T1000 (cell line): ENCODE measurements around the gene RGS6.

Experiments used
- DNase-seq: peaks from one replicate; lab custom pipeline; 2025; ENCODE audit warnings: mixed read lengths; lab: John Stamatoyannopoulos, UW

RGS6 gene

DNA sequence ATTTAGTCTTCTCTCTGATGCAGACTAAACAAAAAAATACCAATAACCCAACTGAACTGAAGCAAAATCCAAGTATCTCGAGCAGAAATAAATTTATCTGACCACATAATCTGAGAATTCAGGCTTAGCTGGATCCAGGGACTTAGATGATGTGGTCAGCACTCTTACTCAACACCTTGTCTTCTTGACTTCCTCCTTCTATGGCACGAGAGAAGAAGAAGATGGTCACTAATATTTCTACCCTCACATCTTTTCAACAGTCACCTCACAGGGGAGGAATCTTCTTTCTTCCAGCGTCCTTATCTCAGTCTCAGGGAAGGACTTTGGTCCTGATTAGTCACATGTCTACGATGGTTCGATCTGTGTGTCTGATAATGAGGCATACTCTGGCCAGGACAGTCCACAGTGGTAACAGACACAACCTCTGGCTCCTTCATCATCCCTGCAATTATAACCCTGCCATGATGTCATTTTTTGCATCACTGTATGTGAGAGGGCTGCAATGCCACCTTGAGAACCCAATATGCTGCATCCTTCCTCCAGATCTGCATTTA lies 15.8 kb downstream of the RGS6 start:
- no peak for DNase-seq

DNA sequence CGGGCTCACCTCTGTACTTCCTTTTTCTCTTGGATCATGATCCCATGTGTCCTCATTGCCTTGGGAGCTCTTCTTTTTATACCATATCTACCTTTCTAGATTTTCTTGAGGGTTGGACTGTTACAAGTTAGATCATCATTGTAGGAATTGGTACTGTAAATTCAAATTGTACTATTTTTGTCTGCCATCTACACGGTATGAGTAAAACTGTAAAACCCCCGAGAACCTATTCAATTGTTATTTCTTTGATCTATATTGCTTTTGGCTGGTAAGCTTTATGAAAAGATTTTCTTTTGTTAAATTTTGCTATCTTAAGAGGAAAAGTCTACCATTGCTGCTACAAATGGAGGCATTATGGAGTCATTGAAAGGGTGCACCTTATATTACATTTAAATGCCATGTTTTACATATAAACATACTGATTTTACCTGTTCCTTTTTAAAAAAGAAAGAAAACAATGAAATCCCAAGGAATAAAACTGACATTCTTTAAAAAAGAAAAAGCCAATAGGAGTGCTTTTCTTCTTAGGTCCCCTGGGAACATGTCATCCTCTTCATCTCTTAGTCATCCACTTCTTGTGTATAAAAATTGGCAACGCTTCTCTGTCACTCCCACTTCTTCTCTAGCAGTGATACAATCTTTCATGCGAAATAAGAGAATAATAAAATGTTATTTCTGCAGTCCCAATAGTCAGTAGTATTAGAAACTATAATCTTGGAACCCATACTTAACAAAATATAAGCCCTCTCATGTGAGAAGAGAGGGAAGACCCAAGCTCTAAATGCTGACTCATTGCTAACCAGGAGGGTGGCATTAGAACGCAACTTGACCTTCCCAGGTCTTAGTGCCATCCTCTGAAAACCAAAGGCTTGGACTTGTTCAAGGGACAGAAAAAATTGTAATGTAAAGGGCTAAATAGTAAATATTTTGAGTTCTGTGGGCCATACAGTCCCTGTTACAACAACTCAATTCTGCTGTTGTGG lies 20.4 kb downstream of the RGS6 start:
- no peak for DNase-seq

DNA sequence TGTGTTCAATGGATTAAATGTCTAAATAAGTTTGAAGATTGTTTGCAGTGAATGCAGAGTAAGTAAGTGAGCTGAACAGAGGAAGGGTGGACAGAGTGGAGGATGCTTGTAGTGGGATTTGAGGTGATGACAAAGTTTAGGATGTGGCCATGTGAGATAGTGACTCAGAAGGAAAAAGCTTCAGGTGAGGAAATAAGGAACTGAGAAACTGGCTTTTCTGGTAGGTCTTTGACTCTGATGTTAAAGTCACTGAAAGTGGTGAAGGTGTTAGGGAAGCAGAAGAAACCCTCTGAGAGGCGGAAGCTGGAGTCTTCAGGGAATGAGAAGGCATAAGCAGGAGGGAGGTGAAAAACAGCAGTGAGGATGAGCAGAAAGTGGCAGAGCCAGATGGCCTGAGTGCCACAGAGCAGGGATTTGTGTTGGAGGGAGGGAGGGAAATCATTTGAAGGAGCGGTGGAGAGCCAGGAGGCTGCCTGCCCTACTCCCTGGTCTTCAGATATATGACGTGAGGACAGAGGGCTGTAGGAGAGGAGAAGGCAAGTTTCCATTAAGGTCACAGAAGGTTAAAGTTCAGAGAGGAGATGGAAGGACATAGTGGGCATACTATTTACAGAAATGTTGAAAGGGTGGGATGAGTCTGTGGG lies 24.8 kb downstream of the RGS6 start:
- DNase-seq, result no peak

DNA sequence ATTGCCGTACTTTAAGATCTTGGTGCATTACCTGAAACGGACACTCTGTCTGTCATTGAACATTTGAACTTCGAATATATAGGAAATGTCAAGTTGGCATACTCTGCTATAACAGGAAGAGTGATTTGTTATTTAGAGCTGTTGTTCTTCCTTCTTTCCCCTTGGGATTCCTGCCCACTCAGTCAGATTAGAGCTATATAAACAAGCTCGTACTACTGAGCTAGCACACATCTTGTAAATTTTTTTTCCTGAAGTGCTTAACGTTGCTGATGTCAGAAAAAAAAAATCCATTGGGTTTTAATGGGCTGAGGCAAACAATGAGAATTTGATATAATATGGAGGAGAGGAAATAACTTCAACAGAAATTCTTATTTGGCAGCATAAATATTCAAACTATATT lies 26.8 kb downstream of the RGS6 start:
- no peak for DNase-seq

DNA sequence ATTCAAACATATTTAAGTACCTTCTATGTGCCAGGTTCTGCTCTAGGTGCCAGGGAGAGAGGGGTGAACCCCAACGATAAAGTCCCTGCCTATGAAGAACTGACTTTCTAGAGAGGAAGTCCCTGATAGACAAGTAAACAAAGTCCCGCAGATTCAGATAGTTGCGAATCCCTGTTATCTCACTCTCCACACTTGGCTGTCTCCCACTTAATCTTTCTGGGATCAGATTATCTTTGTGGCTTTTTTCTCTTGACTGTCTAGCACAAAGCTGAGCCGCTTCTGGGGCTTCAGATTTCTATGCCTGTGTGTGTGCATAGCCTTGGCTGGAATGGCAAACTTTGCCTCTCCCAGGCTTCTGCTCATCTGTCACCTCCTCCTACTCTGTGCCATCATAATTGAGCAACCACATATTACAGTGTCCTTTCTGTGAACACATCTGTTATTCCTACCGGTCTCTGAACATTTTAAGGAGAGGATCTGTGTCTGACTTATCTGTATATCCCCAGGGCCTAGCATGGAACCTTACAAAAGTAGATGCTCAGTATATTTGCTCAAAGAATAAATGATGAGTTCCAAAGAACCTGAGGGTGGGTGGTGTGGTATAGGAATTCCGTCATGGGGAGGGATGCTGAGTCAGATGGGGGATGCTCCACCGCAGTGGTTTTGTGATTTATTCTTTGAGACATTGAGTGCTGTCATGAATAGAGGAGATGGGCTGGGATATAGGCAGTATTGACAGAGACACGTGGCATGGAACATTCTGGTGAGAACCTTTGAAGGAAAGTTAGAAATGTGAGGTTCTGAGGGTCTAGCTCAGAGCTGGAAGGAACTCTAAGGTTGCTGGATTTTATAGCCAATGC lies 28.5 kb downstream of the RGS6 start:
- DNase-seq, result no peak

DNA sequence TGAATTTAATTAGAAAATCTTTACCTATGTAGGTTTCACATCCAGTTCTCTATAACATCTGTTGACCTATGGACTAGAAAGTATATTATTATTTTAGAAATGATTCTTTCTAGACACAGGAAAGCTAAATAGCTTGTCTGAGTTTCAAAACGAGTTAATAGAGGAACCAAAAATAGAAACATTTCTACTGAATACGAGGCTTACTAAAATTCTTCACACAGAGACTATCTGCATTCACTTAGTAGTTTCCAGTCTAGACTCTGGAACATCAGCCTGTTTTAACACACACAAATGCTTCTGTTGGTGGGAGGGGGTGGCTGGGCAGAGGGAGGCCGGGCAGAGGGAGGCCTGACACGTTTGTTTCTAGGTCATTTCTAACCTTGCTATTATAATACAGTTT lies 29.7 kb downstream of the RGS6 start:
- no peak for DNase-seq

DNA sequence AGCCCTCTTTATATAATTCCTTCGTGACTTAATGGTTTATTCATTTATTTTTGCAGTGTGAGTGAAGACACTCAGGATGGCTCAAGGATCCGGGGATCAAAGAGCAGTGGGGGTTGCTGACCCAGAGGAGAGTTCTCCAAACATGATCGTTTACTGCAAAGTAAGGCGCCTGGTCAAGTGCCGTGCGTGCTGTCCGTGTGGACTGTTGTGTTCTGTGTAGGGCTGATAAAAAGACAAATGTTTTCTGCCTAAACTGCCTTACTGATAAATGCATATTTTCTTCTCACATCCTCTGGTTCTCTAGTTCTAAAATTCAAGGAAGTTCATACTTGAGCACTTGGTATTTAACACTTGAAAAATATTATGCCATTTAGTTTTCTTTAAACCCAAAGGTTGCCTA lies 32.5 kb downstream of the RGS6 start:
- DNase-seq, result no peak

DNA sequence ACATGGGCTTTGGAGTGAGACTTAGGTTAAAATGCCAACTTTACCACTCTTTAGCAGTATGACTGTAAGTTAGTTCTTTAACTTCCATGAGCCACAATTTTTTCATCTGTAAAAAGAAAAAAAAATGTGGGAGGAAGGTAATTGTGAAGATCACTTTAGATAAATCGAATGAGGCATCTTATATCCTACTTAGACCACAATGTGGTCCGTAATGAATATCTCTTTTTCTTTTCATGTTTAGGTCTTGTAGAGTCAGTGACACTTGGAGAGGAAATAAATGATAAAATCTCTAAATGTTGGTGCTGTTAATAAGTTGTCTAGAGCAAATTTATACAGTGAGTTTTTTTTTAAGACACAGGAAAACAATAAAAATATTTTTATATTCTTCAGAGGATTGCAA lies 34.3 kb downstream of the RGS6 start:
- no peak for DNase-seq

DNA sequence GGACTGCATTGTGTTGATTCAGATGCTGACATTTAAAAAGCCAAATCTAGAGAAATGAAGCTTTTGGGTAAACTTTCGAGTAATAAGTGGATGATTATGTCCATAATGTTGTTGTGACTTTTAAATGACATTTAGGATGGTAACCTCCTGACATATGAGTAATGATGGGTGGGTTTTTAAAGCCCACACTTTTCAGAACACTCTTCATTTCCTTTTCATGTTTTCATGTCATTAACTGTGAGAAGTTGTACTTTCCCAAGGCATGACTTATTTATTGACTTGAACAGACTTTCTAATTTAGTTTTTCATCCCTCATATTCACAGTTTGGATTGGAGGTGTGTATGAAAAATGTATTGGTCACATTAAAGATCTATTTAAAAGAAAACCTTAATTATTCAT lies 35.5 kb downstream of the RGS6 start:
- no peak for DNase-seq

DNA sequence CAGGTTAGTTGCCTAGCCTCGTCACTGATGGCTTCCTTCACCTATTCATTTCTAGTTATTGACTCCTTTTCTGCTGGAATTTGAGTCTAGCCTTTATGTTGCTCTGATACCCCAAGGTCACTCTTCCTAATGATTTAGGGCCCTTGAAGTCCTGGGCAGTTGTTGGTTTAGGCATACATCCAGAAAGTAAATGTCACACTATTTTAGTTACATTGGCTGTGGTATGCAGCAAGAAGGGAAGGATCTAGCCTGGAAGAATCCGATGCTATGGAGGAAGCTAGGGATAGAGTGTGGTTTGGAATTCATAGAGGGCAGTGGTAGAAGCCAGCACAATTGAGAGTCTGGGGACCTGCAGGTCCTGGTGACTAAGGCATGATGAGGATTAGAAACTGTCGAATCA lies 38.0 kb downstream of the RGS6 start:
- no peak for DNase-seq

DNA sequence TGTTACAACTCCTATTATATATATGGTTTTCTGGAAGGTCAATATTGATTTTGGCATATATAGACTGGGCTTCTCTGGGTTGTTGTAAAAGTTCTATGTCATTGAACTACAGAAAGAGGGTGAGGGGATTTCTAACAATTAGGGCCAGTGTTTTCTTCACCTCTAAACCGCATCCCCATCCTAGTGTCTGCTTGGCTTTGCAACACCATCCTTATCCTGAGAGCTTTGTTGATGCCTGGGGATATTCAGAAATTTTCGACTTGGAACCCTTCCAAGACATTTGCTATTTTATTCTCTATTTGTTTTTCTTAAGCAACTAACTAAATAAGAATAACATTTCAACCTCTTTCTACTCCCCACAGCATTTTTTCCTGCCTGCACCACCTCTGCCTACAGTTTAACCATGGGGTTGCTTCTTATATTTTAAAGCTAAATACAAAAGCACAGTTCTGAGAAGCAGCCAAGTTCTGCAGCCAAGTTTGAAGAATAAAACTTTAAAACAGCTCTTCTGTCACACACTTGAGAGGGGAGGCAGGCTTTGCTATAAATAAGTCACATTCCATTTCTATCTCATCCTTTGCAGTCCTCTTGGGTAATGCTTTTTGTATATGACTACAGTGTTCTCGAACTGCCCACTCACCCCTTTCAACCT lies 53.4 kb downstream of the RGS6 start:
- no peak for DNase-seq

DNA sequence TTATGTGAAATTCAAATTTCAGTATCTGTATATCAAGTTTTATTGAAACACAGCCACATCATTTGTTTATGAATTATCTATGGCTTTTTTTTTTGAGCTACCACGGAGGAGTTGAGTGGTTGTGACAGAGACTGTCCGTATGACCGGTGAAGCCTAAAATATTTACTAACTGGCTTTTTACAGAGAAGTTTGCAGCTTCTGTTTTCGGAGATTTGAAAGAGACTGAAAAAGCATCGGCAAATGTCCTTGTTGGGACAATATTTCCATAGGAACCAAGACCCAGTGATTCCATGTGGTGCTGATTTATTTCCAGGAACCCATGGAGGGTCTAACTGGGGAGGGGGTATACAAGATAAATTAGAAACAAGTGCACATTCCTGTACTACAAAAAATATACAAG lies 56.2 kb downstream of the RGS6 start:
- no peak for DNase-seq

DNA sequence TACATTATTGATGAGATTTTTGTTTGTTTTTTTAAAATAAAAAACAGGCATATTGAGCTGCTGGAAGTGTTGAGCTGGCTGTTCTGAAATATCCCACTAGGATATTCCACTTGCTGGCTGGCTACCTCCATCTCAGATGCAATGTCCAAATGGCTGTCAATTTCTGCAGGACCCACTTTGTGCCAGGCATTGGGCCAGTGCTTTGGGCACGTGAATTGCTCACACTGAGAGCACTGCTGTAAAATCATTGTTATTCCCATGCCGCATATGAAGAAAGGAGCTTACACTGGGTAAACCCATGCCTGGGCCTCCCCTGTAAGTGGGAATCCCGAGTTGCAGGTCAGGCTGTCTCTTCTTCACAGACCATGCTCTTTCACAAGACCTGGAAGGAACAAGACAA lies 56.7 kb downstream of the RGS6 start:
- DNase-seq, result no peak

DNA sequence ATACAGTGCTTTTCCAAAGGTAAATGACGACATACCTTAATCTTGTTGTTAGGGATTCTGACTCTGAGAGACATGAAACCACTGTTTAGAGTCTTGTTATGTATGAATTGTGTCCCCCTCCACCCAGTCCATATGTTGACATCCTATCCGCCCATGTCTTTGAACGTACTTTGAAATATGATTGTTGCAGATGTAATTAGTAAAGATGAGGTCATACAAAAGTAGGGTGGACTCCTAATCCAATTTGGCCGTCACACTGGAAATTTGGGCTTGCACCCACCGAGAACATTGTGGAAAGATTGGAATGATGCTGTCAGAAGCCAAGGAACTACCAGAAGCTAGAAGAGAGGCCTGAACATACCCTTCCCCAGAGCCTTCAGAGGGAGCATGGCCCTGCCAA lies 62.2 kb downstream of the RGS6 start:
- no peak for DNase-seq

DNA sequence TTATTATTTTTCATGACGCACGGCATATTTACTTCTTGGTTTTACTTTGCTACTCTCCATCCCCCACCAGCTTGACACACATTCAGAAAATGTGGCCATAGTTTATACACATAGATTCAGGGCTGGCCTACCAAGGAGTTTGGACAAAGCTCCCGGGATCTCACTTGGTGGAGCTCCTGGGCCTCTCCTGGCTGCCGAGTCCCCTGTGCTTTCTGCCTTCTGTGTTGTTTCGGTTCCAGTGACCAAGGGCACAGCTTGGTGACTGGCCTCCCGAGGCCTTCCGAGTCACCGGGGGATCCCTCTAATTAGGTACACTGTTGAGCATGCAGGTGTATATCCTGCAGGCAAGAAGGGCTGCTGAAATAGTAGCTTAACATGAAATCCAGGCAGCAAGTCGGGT lies 63.5 kb downstream of the RGS6 start:
- no peak for DNase-seq

DNA sequence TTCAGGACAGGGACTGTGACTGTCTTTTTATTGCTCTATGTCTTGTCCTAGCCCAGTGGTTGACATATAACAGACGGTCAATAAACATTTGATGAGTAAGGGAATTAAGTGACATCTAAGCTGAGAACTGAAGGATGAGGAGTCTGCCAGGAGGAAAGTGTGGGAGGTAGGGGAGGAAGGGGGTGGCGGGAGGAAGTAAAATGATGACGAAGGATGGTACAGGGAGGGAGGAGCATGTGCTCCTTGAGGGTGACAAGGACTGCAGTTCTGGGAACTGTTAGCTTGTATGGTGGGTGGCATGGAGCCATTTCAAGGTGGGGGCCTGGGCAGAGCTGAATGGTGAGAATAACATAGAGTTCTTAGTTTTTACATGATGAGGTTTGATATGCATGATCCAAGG lies 64.4 kb downstream of the RGS6 start:
- DNase-seq, result no peak

DNA sequence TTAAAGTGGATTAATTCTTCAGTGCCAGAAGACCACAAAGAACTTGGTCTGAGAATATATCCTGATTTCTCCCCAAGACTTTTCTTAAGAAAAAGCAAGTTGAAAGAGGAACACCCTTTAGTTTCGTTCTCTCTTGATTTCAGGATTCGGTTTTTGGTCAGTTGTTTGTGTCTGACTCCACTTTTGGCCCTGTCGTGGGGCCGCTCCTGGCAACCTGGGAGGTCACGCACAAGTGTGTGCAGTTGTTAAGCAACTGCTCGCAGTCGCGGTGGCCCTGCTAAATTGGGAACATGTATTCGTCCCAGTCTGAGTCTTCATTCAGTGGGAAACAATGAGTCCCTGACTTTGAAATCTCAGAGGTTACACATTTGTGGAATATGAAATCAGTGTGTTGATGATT lies 68.7 kb downstream of the RGS6 start:
- DNase-seq, result no peak

DNA sequence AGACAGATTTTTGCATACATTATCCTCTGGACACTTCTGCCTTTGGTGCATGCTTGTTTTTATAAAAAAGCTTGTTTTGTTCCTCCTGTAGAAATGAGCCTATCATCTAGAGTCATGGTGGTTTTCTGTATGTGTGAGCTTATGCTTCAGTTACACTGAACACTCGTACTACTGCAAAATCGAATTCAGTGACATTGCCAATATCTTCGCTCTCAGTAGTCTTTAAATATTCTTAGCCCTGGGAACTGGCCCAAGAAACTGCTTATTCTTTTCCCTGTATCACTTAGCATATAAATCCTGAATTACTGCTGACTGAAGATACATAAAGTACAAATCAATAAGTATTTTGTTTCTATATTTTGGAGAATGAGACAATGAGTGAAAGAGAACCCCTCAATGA lies 70.5 kb downstream of the RGS6 start:
- DNase-seq, result no peak

DNA sequence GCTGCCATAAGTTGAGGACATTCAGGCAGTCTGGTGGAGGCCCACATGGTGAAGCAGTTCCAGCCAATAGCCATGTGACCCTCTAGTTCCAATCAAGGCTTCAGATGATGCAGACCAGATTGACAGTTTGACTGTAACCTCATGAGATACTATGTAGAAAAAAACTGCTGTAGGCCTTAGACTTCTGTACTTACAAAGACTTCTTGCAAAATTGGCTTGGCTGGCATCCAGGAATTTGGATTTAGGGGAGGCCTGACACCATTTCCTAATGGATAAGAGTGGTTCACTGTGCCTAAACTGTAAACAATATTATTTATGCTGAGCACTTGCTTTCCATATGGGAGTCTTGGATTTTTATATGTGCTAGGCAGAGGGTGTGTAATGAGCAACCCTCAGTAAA lies 76.4 kb downstream of the RGS6 start:
- DNase-seq, result no peak

DNA sequence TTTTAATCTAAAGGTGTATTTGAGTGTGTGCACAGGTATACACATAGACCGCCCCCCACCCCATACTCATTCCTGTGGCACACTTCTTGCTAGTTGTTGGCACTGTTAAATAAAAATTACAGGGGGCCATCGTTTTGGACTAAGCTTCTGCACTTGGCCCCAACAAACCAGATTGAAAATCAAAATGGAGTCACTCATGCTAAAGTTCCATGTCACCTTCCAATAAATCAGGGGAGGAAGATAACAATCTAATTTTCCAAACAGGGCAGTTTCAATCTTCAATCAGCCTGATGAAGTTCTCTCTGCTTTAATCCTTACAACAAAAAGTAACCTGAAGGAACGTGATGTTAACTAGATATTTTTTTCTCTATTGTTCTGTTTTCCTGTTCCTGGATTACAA lies 78.2 kb downstream of the RGS6 start:
- no peak for DNase-seq

DNA sequence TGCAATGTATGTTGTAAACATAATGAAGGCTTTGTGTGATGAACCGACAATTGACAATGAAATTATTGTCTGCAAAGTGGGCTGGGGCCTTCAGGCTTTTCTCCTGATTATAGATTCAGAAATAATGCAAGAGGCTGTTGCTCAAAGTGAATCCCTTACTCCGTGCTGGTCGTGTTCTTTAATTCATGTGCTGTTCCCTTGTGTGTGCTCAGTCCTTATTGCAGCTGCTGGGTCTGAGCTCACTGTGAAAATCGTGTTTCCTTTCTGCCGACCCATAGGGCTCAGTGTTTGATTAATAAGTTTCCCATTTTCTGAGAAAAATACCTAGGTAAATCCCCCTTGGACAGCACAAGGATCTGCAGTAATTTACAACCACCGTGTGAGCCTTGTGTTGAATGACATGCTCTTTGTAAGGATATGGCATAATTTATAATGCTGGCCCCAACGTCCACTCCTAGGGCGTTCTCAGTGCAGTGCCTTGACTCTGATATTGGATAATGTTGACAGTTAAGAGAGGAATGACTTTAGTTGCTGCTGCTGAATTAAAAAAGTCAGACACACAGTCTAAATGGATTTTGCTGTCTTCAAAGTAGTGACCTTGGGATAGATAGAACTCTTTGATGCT lies 81.6 kb downstream of the RGS6 start:
- DNase-seq, result no peak
